Measurements from ENCODE around the gene CTBP2.
A peak's percentile ranks its signal among the peaks of the same experiment; 100 is the strongest.

The CTBP2 gene

DNA sequence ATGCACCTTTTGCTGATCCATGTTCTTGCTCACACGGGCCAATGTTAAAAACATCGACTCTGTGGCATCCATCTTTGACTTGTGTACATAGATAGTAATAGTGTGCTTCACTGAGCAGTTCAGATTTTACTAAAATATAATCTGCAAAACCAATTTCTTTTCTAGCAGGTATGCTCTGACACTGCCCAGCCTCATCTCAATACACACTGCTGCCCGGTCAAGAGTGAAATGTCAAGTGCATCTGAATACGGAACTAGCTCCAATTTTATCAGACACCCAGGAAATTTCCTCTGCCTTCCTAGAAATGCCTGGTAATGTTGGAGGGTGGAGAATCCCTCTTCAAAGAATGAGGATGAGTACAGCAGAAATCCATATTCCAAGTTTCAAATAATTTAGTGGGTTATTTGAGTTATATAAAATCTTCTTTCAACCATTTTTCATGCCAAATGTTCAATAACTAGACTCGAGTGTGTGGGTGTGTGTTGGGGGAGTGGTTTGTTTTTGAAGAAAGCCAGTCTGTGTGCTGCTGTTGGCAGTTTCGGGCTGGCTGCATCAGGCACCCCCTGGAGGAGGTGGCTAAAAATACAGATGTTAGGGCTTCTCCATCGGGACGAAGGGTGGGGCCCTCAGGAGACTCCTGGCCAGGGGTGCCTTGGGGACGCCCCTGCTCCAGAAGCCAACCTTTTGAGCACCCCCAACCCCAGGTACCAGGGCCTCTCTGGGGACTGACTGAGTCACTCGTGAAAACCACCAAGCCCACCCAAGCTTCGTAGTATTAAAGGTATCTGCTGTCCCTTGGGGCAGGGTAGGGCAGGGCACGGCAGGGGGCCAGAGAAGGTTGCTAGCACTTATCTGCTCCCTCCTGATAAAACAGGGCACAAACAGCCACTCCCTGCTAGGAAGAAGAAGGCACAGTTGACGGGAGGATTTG, 15.4 kb downstream of the CTBP2 start:
- peak; percentile 52 for DNase-seq (ENCODE audit: low read depth, low spot score)

- no peak for DNase-seq (ENCODE audit: low read depth, low spot score)
These were observed 16.2 kb downstream of the CTBP2 start for GRCh38 chr10:125144206-125144605.

- DNase-seq (ENCODE audit: low read depth, low spot score) = no peak
These were observed 17.4 kb downstream of the CTBP2 start for GRCh38 chr10:125142946-125143345.

- DNase-seq (ENCODE audit: low read depth, low spot score) = no peak
These were observed 18.4 kb downstream of the CTBP2 start for GRCh38 chr10:125141860-125142484.

DNA sequence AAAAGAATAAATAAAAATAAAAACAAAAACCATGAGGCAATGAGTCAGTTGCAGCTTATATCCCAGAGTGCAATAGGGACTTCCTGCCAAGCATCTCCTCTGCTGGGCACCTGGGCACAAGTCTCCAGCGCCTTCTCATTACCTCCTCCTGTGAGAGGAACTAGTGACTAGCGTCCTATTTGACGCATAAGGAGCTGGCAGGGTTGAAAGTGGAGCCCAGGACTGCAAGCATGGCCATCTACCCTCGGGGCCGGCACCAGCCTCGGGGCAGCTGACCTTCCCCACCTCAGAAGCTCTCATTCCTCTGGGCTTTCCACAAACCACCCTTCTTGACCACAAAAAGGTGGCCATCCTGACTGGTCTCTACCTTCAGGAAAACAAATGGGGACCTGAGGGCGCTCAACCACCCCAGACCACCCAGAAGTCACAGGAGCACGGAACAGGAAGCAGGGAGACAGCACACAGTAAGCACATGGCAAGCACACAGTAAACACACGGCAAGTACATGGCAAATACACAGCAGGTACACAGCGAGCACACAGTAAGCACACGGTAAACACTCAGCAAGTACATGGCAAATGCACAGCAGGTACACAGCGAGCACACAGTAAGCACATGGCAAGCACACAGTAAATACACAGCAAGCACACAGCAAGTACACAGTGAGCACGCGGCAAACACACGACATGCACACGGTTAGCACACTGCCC, 19.1 kb downstream of the CTBP2 start:
- DNase-seq (ENCODE audit: low read depth, low spot score) = no peak

DNA sequence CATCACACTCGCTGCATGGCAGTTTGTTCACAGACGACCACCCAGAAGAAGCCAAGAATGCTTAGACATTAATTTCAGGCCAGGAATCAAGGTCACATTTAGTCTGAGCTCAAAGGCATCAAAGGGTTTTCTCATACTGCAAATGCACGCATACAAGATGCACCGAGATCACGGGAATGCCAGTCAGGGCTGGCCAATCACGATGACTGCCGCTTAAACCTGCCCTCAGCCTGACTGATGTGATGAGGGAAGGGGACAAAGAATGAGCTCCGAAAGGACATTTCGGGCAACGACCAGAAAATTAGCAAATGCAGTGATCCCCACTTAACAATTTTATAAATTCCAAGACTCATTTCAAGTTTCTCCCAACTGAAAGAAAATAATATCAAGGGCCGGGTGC, 20.2 kb downstream of the CTBP2 start:
- no peak for DNase-seq (ENCODE audit: low read depth, low spot score)

DNA sequence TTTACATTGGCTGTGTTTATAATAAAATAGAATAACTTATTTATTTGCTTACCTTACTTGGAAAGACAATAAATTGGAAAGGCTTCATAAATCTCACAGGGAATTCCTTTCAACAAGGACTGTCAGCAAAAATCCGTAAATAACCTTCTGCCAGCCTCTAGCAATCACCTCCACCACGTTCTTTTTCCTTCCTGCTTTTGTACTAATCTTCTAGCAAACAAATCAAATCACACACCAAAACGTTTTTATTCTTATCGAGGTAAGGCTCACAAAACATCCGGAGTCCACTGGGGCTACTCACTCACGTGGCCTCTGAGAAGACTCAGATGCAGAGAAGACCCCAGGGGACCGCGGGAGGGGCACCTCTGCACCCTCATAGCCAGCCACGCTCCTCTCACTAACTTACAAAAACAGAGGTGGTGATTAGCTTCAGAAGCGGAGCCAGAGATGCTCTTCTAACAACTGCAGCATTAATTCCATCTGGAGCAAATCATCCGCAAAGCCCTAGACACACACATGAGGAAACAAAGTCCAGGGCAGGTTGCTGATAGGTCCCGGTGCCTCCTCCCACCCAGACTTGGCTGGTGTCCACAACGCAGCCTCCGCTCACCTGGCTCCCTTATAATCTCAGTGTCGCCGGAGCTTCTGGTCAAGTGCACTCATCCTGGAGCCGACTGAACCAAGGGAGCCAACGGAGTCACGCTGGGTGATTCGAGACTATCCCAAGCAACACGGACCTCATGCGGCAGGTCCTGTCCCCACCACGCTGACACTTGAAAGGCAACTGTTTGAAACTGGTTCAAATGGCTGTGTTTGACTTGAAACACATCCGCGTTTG, 22.5 kb downstream of the CTBP2 start:
- DNase-seq (ENCODE audit: low read depth, low spot score) = no peak

DNA sequence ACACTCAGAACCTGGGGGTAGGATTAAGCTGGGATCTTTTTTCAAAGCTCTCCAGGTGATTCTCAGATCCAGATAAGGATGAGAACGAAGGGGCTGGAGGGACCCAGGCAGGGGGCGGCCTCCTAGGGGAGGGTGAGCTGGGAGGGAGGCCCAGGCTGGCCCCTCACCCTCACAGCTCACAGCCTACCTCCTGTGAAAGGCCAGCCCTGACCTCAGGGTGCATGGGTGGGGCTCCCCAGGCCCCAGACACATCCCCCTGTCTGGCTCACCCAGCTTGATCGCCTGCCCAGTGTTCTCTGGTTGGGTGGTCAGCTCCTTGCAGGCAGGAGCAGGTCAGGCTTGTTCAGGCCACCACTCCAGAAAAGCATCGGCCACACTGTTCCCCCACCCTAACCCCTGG, 24.3 kb downstream of the CTBP2 start:
- no peak for DNase-seq (ENCODE audit: low read depth, low spot score)

DNA sequence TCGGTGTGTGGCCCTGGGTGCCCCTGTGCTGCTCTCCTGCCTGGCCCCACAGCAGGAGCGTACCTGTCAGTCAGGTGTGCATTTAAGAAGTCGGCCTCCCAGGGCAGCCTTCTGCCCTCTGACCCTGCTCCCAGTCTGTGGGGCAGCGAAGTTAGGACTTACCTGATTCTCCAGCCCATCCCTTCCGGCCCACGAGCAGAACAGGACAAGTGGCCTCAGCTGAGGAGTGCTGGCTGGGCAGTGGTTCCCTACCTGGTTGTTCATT, 24.7 kb downstream of the CTBP2 start:
- DNase-seq (ENCODE audit: low read depth, low spot score) = no peak

GRCh38 chr10:125134916-125135770, 25.2 kb downstream of the CTBP2 start:
- DNase-seq (ENCODE audit: low read depth, low spot score) = no peak

GRCh38 chr10:125134483-125134848, 25.9 kb downstream of the CTBP2 start:
- no peak for DNase-seq (ENCODE audit: low read depth, low spot score)

DNA sequence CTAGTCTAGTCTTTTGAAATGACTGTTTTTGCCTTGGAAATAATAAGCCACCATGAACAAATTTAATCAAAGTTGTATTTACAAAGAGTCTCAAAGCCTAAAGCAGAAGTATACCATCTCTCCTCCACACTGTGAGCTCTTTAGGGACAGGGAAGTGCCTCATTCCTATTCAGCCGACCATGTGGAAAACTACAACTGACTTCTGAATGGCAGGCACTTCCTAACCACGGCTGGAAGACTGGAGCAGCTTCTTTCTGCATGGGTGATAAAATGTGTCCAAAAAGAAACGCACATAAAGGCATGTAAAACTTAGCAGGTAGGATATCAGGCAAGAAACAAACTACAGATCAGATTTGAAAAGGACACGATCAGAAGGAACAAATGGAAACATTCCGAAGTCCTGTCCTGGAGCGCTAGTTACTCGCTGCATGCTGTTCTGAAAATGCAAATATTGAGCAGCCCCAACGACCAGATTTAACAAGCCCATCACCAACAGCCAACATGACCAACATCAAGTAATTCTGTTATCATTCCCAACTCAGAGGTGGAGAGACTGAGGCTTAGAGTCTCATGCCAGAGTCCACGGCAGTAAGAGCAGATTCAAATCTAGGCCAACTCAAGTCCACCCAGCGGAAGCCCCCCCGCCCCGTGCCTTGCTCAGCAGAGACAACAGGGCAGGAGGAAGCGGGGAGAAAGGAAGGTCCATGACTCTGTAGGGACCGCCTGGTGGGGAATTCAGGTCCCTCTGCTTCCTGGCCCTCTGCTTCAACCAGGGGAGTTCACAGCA, 26.5 kb downstream of the CTBP2 start:
- DNase-seq (ENCODE audit: low read depth, low spot score) = no peak

GRCh38 chr10:125132344-125132743, 28.0 kb downstream of the CTBP2 start:
- no peak for DNase-seq (ENCODE audit: low read depth, low spot score)

GRCh38 chr10:125130916-125131315, 29.4 kb downstream of the CTBP2 start:
- DNase-seq (ENCODE audit: low read depth, low spot score) = no peak

- no peak for DNase-seq (ENCODE audit: low read depth, low spot score)
These were observed 30.1 kb downstream of the CTBP2 start for GRCh38 chr10:125130260-125130659.

DNA sequence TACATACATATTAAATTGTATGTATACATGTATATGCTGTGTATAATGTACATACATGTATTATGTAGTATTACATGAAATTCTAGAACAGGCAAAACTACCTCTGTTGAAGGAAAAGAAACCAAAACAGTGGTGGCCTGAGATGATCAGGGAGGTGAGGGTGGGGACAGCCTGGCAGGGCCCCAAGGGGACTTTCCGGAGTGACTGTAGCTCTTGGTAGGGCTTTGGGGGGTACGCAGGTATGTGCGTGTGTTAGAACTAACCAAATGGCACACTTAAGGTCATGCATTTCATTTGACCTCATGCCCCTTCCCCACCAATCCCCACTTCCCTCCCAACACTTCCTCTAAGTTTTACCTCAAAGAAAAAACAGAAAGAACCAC, 31.3 kb downstream of the CTBP2 start:
- no peak for DNase-seq (ENCODE audit: low read depth, low spot score)

DNA sequence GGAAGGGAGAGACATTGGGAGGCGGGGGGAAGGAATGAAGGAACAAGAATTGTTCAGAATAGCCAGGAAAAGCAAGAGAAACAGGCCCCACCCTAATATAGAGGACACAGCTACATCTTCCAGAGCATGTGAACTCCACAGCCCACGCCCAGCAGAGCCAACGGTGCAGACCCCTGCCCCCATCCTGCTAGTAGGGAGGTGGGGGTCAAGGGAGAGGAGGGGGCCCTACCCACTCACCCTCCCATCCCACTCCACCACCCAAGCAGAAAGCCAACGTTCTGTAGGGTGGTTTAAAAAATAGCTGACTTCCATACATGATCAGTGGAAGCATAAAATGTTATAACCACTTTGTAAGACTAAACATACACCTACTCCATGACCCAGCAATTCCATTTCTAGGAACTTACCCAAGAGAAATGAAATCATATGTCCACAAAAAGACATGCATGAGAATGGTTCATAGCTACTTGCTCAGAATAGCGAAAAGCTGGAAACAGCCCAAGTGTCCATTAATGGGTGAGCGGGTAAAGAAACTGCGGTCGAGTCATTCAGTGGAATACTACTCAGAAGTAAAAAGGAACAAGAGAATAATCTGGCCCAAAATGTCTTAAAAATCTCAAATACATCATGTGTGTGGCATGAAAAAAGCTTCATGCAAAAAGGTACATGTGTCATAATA, 31.8 kb downstream of the CTBP2 start:
- DNase-seq (ENCODE audit: low read depth, low spot score) = no peak

DNA sequence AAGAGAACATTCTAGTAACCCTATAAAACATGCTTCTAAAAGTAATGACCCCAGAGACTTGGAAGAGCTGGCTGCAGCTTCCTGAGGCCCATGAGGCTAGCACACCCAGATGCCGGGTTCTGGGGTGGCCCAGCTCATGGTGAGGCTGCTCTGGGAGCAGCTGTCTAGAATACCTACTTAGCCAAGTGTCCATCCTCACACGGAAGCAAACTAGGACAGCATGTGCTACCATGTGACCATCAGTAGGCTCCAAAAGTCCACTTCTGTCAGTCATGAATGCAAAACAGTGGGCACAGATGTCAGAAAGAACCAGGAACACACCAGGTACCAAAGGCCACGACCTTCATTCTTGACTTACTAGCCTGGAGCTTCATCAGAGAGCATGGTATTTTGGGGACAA, 32.4 kb downstream of the CTBP2 start:
- DNase-seq (ENCODE audit: low read depth, low spot score) = no peak

GRCh38 chr10:125127110-125127509, 33.3 kb downstream of the CTBP2 start:
- DNase-seq (ENCODE audit: low read depth, low spot score) = no peak
